ENCODE data around the gene PYDC1.

DNA sequence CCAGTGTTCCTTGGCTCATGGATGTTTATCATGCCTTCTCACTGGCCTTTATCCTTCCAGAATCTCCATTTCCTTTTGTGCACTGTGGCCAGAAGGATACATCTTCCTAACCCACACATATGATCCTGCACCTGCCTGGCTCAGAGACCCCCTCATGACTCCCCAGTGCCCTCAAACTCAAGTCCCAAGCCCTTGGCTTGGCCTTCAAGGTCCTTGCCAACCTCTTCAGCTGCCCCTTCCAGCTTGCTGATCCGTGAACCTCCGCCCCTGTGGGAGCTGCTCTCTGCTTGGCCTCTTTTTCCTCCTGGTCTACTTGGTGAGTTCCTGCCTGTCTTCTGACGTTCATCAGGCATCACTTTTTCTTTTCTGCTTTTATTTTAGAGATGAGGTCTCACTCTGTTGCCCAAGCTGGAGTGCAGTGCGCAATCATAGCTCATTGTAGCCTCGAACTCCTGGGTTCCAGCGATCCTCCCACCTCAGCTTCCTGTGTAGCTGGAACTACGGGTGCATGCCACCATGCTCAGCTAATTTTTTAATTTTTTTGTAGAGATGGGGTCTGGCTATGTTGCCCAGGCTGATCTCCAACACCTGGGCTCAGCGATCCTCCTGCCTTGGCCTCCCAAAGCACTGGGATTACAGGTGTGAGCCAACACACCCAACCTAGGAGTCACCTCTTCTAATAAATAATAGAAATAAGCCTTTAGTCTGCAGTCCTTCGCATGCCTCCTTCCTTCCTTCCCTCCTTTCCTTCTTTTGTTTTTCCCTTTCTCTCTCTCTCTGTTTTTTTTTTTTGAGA lies 11.9 kb downstream of the PYDC1 start:
- TF ChIP-seq, protein P1, sequence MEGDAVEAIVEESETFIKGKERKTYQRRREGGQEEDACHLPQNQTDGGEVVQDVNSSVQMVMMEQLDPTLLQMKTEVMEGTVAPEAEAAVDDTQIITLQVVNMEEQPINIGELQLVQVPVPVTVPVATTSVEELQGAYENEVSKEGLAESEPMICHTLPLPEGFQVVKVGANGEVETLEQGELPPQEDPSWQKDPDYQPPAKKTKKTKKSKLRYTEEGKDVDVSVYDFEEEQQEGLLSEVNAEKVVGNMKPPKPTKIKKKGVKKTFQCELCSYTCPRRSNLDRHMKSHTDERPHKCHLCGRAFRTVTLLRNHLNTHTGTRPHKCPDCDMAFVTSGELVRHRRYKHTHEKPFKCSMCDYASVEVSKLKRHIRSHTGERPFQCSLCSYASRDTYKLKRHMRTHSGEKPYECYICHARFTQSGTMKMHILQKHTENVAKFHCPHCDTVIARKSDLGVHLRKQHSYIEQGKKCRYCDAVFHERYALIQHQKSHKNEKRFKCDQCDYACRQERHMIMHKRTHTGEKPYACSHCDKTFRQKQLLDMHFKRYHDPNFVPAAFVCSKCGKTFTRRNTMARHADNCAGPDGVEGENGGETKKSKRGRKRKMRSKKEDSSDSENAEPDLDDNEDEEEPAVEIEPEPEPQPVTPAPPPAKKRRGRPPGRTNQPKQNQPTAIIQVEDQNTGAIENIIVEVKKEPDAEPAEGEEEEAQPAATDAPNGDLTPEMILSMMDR (IDR thresholded peaks at IDR 0.05), result no peak
- TF ChIP-seq POLR2AphosphoS5 (IDR thresholded peaks at IDR 0.05) (no peak), POLR2A (IDR thresholded peaks at IDR 0.05) (no peak), EP300 (IDR thresholded peaks at IDR 0.05) (no peak)

Data from suprapubic skin (tissue), 4 donors.